Measurements from ENCODE around the gene STAB1.

DNA sequence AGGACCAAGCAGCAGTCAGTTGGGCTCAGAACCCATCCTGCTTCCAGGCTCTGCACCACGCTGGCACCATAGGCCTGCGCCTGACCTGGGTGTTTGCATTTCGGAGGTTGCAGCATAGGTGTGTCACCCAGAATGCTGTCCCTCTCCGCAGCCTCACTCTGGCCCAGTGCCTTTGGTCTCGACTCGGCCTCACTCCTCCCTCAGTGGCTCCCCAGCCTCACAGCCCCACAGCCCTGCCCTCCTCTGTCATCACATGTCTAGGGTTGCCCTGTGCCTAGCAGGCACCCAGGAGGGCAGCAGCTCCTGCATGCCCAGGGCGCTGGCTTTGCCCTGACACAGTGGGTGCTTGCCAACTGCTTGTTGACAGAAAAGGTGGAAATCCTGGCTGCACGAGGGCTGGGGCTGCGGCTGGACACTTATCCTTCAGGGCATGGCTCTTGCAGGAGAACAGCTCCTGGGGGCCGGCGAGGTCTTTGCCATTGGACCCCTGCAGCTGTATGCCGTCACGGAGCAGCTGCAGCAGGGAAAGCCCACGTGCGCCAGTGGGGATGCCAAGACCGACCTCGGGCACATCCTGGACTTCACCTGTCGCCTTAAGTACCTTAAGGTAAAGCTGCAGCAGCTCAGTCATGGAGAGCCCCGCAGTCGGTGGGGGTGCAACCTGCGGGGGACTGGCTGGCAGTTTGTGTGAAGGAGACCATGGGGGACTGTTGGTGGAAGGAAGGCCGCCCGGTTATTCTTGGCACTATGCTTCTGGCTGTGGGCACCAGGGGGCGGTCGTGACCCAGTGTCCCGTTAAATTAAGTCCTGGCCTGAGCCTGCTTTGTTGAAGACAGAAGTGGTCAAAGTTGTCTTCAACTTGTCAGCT, 23.5 kb upstream of the STAB1 start:
- TF ChIP-seq, protein P1, sequence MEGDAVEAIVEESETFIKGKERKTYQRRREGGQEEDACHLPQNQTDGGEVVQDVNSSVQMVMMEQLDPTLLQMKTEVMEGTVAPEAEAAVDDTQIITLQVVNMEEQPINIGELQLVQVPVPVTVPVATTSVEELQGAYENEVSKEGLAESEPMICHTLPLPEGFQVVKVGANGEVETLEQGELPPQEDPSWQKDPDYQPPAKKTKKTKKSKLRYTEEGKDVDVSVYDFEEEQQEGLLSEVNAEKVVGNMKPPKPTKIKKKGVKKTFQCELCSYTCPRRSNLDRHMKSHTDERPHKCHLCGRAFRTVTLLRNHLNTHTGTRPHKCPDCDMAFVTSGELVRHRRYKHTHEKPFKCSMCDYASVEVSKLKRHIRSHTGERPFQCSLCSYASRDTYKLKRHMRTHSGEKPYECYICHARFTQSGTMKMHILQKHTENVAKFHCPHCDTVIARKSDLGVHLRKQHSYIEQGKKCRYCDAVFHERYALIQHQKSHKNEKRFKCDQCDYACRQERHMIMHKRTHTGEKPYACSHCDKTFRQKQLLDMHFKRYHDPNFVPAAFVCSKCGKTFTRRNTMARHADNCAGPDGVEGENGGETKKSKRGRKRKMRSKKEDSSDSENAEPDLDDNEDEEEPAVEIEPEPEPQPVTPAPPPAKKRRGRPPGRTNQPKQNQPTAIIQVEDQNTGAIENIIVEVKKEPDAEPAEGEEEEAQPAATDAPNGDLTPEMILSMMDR (conservative IDR thresholded peaks at IDR 0.05; ENCODE audit: low read depth in 2 of 2) = peak; percentile 57 to 74
- TF ChIP-seq POLR2AphosphoS5 (IDR thresholded peaks at IDR 0.05; ENCODE audit: low read depth) (no peak), EZH2 (IDR thresholded peaks at IDR 0.05; ENCODE audit: low read depth, unreplicated experiment) (no peak)
